WTC11 (cell line): ENCODE measurements around the gene IL2RA. TPM values are rescaled to one million over a fixed set of nuclear protein-coding genes. Genes with fewer than 3 reads are reported as not detected.
A peak's percentile ranks its signal among the peaks of the same experiment; 100 is the strongest.

ENCODE experiments used
- CBFB ChIP-seq: sonication (generic); formaldehyde crosslinking; IDR thresholded peaks from 2 replicates; pipeline ENCODE4 v1.8.1; 2022; ENCODE audit warnings: mild to moderate bottlenecking, low read depth, missing genetic modification reagents
- CREM ChIP-seq: sonication (generic); formaldehyde crosslinking; IDR thresholded peaks from 2 replicates; pipeline ENCODE4 v1.8.1; 2022; ENCODE audit warnings: mild to moderate bottlenecking, missing genetic modification reagents, moderate library complexity
- EMX1 ChIP-seq: fragments of 250-450 bp; sonication (Bioruptor Pico); IDR thresholded peaks from 2 replicates; pipeline ENCODE4 v1.8.0; 2021; ENCODE audit warnings: mild to moderate bottlenecking
- FOXJ3 ChIP-seq: sonication (generic); formaldehyde crosslinking; IDR thresholded peaks from 2 replicates; pipeline ENCODE4 v1.9.0; 2021; ENCODE audit warnings: missing genetic modification reagents, mild to moderate bottlenecking, borderline replicate concordance
- FOXK1 ChIP-seq: sonication (generic); formaldehyde crosslinking; IDR thresholded peaks from 2 replicates; pipeline ENCODE4 v1.8.0; 2022; ENCODE audit warnings: mild to moderate bottlenecking, moderate library complexity, missing genetic modification reagents
- FOXP1 ChIP-seq: sonication (generic); formaldehyde crosslinking; IDR thresholded peaks from 2 replicates; pipeline ENCODE4 v1.8.0; 2022; ENCODE audit warnings: missing genetic modification reagents, mild to moderate bottlenecking, moderate library complexity, borderline replicate concordance
- GTF2I ChIP-seq: fragments of 250-450 bp; sonication (Bioruptor Pico); conservative IDR thresholded peaks from 2 replicates; pipeline ENCODE4 v1.4.0; 2021; ENCODE audit warnings: mild to moderate bottlenecking
- JAZF1 ChIP-seq: fragments of 250-450 bp; sonication (Bioruptor Pico); IDR thresholded peaks from 2 replicates; pipeline ENCODE4 v1.9.0; 2021; ENCODE audit warnings: moderate library complexity, mild to moderate bottlenecking, inconsistent platforms
- JUN ChIP-seq: sonication (generic); formaldehyde crosslinking; IDR thresholded peaks from 2 replicates; pipeline ENCODE4 v1.8.0; 2023; ENCODE audit warnings: mild to moderate bottlenecking, missing genetic modification reagents
- NFE2L1 ChIP-seq: sonication (generic); formaldehyde crosslinking; IDR thresholded peaks from 2 replicates; pipeline ENCODE4 v1.8.1; 2023; ENCODE audit warnings: missing genetic modification reagents
- NR2C2 ChIP-seq: sonication (generic); formaldehyde crosslinking; IDR thresholded peaks from 2 replicates; pipeline ENCODE4 v1.8.0; 2022; ENCODE audit warnings: mild to moderate bottlenecking, missing genetic modification reagents
- SOX15 ChIP-seq: fragments of 250-450 bp; sonication (Bioruptor Pico); IDR thresholded peaks from 2 replicates; pipeline ENCODE4 v1.9.0; 2021; ENCODE audit warnings: mild to moderate bottlenecking
- TP53 ChIP-seq: sonication (generic); formaldehyde crosslinking; IDR thresholded peaks from 2 replicates; pipeline ENCODE4 v1.8.1; 2023; ENCODE audit warnings: mild to moderate bottlenecking, missing genetic modification reagents
- ZNF219 ChIP-seq: sonication (generic); formaldehyde crosslinking; IDR thresholded peaks from 2 replicates; pipeline ENCODE4 v1.8.0; 2023; ENCODE audit warnings: missing genetic modification reagents, mild to moderate bottlenecking, borderline replicate concordance
- ZNF232 ChIP-seq: sonication (generic); formaldehyde crosslinking; IDR thresholded peaks from 2 replicates; pipeline ENCODE4 v1.8.0; 2022; ENCODE audit warnings: mild to moderate bottlenecking, missing genetic modification reagents
- ZNF423 ChIP-seq: fragments of 250-450 bp; sonication (Bioruptor Pico); IDR thresholded peaks from 2 replicates; pipeline ENCODE4 v2.1.2; 2022; ENCODE audit warnings: mild to moderate bottlenecking, moderate library complexity
- total RNA-seq: library from RNA; stranded (reverse); gene quantifications from 3 replicates; pipeline ENCODE4 v1.2.3, GENCODE V29; 2021
- TF ChIP-seq, protein P1 (sequence below): sonication (generic); formaldehyde crosslinking; IDR thresholded peaks from 2 replicates; pipeline ENCODE4 v1.8.0; 2022; ENCODE audit warnings: mild to moderate bottlenecking, missing genetic modification reagents
- TF ChIP-seq, protein P2 (sequence below): sonication (generic); formaldehyde crosslinking; IDR thresholded peaks from 2 replicates; pipeline ENCODE4 v1.8.0; 2022; ENCODE audit warnings: mild to moderate bottlenecking, missing genetic modification reagents
- TF ChIP-seq, protein P3 (sequence below): fragments of 200-600 bp; IDR thresholded peaks from 2 replicates; pipeline ENCODE4 v1.8.0; 2022; ENCODE audit warnings: antibody characterized with exemption
- TF ChIP-seq, protein P4 (sequence below): sonication (generic); formaldehyde crosslinking; IDR thresholded peaks from 2 replicates; pipeline ENCODE4 v1.8.1; 2023; ENCODE audit warnings: mild to moderate bottlenecking, missing genetic modification reagents, moderate library complexity
- TF ChIP-seq, protein P5 (sequence below): sonication (generic); formaldehyde crosslinking; IDR thresholded peaks from 2 replicates; pipeline ENCODE4 v1.8.1; 2023; ENCODE audit warnings: mild to moderate bottlenecking, missing genetic modification reagents, moderate library complexity
- TF ChIP-seq, protein P6 (sequence below): sonication (generic); formaldehyde crosslinking; IDR thresholded peaks from 2 replicates; pipeline ENCODE4 v1.8.1; 2022; ENCODE audit warnings: low read depth, missing genetic modification reagents, borderline replicate concordance
- TF ChIP-seq, protein P7 (sequence below): sonication (generic); formaldehyde crosslinking; IDR thresholded peaks from 2 replicates; pipeline ENCODE4 v1.8.0; 2023; ENCODE audit warnings: mild to moderate bottlenecking, missing genetic modification reagents
- TF ChIP-seq, protein P8 (sequence below): sonication (generic); formaldehyde crosslinking; IDR thresholded peaks from 2 replicates; pipeline ENCODE4 v1.8.1; 2022; ENCODE audit warnings: low read depth, mild to moderate bottlenecking, moderate library complexity, missing genetic modification reagents, borderline replicate concordance

IL2RA gene
- total RNA-seq, 1 experiment from 2014 or later = 0.31 TPM

DNA sequence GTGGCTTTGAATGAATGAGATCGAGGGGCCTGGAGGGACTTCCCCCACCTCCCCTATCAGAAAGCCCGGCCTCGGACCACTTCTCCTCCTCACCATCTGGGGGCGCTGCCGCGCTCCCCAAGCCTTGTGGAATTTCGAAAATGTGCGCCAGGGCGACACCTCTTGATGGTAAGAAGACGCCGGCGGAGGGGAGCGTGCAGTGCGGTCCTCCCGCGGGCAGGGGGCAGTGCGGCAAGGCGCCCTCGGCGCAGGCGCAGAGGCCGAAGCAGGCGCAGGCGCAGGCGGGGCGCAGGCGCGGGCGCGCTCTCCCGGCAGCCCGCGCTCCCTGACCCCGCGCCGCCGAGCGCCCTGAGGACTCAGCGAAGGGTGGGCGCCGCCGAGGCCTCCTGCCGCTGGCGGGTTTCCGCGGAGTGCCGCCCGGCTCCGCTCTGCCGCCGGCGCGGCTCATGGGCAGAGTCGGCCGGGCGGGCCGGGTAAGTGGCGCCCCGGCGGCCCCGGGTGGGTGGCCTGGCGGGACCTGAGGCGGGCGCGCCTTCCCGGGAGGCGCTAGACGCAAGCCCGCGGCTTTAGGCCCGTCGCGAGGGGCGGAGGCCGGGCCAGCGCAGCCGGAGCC, 26.7 kb upstream of the IL2RA start, which contains the start of gene RBM17 (continued):
- TF ChIP-seq ZNF423 (CRISPR knock-in tag) (0 out of 2 replicates have a peak, but pooled peaks have one; percentile 36), JAZF1 (no peak), EMX1 (CRISPR knock-in tag) (no peak), TP53 (CRISPR knock-in tag) (no peak), SOX15 (CRISPR knock-in tag) (no peak), NR2C2 (CRISPR knock-in tag) (no peak), FOXJ3 (CRISPR knock-in tag) (no peak), GTF2I (CRISPR knock-in tag) (no peak), ZNF219 (CRISPR knock-in tag) (no peak), JUN (CRISPR knock-in tag) (no peak), CBFB (CRISPR knock-in tag) (peak; percentile 64; the same call in 1 of the 2 replicates), NFE2L1 (CRISPR knock-in tag) (0 out of 2 replicates have a peak, but pooled peaks have one; percentile 35), FOXP1 (CRISPR knock-in tag) (peak; percentile 67; the same call in 1 of the 2 replicates), CREM (peak; percentile 67; the same call in 1 of the 2 replicates), FOXK1 (peak; percentile 56; the same call in 1 of the 2 replicates), ZNF232 (no peak)
- TF ChIP-seq, protein P1, sequence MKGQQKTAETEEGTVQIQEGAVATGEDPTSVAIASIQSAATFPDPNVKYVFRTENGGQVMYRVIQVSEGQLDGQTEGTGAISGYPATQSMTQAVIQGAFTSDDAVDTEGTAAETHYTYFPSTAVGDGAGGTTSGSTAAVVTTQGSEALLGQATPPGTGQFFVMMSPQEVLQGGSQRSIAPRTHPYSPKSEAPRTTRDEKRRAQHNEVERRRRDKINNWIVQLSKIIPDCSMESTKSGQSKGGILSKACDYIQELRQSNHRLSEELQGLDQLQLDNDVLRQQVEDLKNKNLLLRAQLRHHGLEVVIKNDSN (CRISPR knock-in tag) = no peak
- TF ChIP-seq, protein P2, sequence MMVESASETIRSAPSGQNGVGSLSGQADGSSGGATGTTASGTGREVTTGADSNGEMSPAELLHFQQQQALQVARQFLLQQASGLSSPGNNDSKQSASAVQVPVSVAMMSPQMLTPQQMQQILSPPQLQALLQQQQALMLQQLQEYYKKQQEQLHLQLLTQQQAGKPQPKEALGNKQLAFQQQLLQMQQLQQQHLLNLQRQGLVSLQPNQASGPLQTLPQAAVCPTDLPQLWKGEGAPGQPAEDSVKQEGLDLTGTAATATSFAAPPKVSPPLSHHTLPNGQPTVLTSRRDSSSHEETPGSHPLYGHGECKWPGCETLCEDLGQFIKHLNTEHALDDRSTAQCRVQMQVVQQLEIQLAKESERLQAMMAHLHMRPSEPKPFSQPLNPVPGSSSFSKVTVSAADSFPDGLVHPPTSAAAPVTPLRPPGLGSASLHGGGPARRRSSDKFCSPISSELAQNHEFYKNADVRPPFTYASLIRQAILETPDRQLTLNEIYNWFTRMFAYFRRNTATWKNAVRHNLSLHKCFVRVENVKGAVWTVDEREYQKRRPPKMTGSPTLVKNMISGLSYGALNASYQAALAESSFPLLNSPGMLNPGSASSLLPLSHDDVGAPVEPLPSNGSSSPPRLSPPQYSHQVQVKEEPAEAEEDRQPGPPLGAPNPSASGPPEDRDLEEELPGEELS = peak; percentile 73
- TF ChIP-seq, protein P3, sequence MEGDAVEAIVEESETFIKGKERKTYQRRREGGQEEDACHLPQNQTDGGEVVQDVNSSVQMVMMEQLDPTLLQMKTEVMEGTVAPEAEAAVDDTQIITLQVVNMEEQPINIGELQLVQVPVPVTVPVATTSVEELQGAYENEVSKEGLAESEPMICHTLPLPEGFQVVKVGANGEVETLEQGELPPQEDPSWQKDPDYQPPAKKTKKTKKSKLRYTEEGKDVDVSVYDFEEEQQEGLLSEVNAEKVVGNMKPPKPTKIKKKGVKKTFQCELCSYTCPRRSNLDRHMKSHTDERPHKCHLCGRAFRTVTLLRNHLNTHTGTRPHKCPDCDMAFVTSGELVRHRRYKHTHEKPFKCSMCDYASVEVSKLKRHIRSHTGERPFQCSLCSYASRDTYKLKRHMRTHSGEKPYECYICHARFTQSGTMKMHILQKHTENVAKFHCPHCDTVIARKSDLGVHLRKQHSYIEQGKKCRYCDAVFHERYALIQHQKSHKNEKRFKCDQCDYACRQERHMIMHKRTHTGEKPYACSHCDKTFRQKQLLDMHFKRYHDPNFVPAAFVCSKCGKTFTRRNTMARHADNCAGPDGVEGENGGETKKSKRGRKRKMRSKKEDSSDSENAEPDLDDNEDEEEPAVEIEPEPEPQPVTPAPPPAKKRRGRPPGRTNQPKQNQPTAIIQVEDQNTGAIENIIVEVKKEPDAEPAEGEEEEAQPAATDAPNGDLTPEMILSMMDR = peak; percentile 99
- TF ChIP-seq, protein P4, sequence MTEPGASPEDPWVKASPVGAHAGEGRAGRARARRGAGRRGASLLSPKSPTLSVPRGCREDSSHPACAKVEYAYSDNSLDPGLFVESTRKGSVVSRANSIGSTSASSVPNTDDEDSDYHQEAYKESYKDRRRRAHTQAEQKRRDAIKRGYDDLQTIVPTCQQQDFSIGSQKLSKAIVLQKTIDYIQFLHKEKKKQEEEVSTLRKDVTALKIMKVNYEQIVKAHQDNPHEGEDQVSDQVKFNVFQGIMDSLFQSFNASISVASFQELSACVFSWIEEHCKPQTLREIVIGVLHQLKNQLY (CRISPR knock-in tag) = no peak
- TF ChIP-seq, protein P5, sequence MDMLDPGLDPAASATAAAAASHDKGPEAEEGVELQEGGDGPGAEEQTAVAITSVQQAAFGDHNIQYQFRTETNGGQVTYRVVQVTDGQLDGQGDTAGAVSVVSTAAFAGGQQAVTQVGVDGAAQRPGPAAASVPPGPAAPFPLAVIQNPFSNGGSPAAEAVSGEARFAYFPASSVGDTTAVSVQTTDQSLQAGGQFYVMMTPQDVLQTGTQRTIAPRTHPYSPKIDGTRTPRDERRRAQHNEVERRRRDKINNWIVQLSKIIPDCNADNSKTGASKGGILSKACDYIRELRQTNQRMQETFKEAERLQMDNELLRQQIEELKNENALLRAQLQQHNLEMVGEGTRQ (CRISPR knock-in tag) = 0 out of 2 replicates have a peak, but pooled peaks have one; percentile 13
- TF ChIP-seq, protein P6, sequence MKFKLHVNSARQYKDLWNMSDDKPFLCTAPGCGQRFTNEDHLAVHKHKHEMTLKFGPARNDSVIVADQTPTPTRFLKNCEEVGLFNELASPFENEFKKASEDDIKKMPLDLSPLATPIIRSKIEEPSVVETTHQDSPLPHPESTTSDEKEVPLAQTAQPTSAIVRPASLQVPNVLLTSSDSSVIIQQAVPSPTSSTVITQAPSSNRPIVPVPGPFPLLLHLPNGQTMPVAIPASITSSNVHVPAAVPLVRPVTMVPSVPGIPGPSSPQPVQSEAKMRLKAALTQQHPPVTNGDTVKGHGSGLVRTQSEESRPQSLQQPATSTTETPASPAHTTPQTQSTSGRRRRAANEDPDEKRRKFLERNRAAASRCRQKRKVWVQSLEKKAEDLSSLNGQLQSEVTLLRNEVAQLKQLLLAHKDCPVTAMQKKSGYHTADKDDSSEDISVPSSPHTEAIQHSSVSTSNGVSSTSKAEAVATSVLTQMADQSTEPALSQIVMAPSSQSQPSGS (CRISPR knock-in tag) = no peak
- TF ChIP-seq, protein P7, sequence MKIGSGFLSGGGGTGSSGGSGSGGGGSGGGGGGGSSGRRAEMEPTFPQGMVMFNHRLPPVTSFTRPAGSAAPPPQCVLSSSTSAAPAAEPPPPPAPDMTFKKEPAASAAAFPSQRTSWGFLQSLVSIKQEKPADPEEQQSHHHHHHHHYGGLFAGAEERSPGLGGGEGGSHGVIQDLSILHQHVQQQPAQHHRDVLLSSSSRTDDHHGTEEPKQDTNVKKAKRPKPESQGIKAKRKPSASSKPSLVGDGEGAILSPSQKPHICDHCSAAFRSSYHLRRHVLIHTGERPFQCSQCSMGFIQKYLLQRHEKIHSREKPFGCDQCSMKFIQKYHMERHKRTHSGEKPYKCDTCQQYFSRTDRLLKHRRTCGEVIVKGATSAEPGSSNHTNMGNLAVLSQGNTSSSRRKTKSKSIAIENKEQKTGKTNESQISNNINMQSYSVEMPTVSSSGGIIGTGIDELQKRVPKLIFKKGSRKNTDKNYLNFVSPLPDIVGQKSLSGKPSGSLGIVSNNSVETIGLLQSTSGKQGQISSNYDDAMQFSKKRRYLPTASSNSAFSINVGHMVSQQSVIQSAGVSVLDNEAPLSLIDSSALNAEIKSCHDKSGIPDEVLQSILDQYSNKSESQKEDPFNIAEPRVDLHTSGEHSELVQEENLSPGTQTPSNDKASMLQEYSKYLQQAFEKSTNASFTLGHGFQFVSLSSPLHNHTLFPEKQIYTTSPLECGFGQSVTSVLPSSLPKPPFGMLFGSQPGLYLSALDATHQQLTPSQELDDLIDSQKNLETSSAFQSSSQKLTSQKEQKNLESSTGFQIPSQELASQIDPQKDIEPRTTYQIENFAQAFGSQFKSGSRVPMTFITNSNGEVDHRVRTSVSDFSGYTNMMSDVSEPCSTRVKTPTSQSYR (CRISPR knock-in tag) = no peak
- TF ChIP-seq, protein P8, sequence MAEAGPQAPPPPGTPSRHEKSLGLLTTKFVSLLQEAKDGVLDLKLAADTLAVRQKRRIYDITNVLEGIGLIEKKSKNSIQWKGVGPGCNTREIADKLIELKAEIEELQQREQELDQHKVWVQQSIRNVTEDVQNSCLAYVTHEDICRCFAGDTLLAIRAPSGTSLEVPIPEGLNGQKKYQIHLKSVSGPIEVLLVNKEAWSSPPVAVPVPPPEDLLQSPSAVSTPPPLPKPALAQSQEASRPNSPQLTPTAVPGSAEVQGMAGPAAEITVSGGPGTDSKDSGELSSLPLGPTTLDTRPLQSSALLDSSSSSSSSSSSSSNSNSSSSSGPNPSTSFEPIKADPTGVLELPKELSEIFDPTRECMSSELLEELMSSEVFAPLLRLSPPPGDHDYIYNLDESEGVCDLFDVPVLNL (CRISPR knock-in tag) = 0 out of 2 replicates have a peak, but pooled peaks have one; percentile 67
